ENCODE measurements around the gene TAGLN.

TAGLN gene

DNA sequence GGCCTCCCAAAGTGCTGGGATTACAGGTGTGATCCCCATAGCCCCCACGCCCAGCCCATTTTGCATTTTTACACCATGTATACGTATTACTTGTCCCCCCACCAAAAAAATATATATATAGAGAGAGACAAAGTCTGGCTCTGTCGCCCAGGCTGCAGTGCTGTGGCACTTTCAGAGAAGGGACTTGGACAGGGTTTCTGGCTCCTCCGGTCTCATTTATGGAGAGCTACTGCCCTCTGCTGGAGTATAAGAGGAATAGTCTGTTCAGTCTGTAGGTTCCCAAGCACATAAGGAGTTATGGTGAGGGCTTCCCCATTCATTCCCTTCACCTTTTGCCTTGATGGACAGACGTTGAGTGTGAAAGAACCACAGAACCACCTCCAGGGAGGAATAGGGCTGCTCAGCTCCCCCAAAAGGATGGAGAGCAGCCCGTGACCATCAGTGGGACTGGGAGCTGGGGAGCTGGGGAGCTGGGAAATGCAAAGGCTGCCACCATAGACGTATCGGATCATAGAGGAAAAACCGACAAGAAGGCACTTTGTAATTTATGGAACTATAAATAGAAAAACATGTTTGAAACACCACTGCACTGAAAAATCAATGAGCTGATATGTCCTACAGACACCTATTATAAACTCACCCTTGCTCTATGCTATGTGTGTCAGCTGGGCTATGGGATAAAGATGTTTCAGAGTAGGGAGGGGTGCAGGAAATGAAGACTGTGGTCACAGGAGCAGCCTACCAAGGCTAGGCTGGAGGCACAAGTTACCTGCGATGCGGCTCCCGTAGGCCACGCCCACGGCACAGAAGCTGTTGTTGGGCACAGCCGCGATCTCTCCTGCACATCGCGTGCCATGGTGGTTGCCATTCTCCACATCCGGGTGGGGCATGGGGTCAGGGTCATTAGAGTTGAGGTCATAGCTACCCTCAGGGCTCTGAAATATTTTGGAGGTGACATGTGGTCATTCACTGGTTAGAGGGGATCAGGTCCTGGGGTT is 27.5 kb downstream of the TAGLN start:
- peak; percentile 75 for DNase-seq (ENCODE audit: low spot score)
- H3K27ac ChIP-seq (replicated peaks; ENCODE audit: low read length), result no peak overlapping the region
- no CpG with 5 or more reads among the region's 19 CpGs for WGBS, 2 donors (ENCODE audit: extremely low coverage in 2 of 2, insufficient read length in 2 of 2, insufficient replicate concordance in 1 of 2)

DNA sequence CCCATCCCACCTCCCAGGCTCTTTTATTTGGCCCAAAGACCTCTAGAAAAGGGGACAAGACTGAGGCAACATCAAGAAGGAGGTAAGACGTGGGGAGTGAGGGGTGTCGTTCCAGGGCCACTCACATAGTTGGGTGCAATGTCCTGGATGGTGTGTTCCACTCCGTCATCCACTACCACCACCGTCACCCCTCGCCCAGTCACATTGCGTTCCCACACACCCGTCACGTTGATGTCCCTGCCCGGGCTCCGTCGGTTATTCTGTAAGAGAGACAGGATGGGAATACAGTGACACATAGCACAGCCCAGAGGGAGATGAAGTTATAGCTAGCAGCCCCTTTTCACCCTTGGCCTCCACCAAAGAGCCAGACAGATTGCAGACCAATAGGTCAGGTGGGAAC is 28.9 kb downstream of the TAGLN start:
- Histone ChIP-seq H2BK120ac (ENCODE audit: low read depth, low read length) (no peak overlapping the region), H4K91ac (ENCODE audit: low read depth, low read length, poor library complexity) (no peak overlapping the region), H3K23ac (ENCODE audit: low read depth, low read length, poor library complexity) (no peak overlapping the region), H3K4me2 (ENCODE audit: insufficient read depth, low read length, poor library complexity, severe bottlenecking) (no peak overlapping the region), H3K27ac (replicated peaks; ENCODE audit: low read length) (no peak overlapping the region), H4K8ac (ENCODE audit: low read depth, low read length) (no peak overlapping the region), H2BK5ac (ENCODE audit: low read length) (no peak overlapping the region), H2AFZ (ENCODE audit: low read length) (no peak overlapping the region), H2AK5ac (ENCODE audit: low read depth, low read length) (no peak overlapping the region), H3K4me3 (ENCODE audit: low read length in 2 of 2) (no peak overlapping the region), H2BK15ac (ENCODE audit: low read length) (no peak overlapping the region), H3K18ac (ENCODE audit: low read length) (no peak overlapping the region), H3K4me1 (ENCODE audit: control insufficient read depth in 2 of 2, insufficient read depth in 1 of 2, low read depth in 1 of 2, low read length in 2 of 2) (peaks cover 2 to 4% of the 10 kb centered on the region in 2 donors), H3K9me3 (replicated peaks in 1 of 2; ENCODE audit: control insufficient read depth in 2 of 2, insufficient read depth in 1 of 2, low read depth in 1 of 2, low read length in 2 of 2) (no peaks in the 10 kb centered on the region), H3K36me3 (replicated peaks in 1 of 2; ENCODE audit: control insufficient read depth in 2 of 2, insufficient read depth in 2 of 2, low read length in 2 of 2) (peaks cover 26 to 51% of the 10 kb centered on the region in 2 donors), H3K27me3 (ENCODE audit: control insufficient read depth in 3 of 3, insufficient read depth in 3 of 3, low read depth in 1 of 3, low read length in 3 of 3) (no peaks in the 10 kb centered on the region), H3K14ac (ENCODE audit: low read length) (no peak overlapping the region), H3K9ac (ENCODE audit: low read depth, low read length, poor library complexity) (no peak overlapping the region), H3K4ac (ENCODE audit: low read length) (no peak overlapping the region), H3K79me1 (ENCODE audit: low read depth, low read length) (peaks cover 4% of the 10 kb centered on the region), H2BK12ac (ENCODE audit: low read length) (no peak overlapping the region)
- no peak for DNase-seq (ENCODE audit: low spot score)
- WGBS, 2 donors (ENCODE audit: extremely low coverage in 2 of 2, insufficient read length in 2 of 2, insufficient replicate concordance in 1 of 2), result no CpG with 5 or more reads among the region's 11 CpGs

More for the DNA sequence above, 27.5 kb downstream of the TAGLN start:
- Histone ChIP-seq H4K91ac (ENCODE audit: low read depth, low read length, poor library complexity) (no peak overlapping the region), H3K4me1 (ENCODE audit: control insufficient read depth in 2 of 2, insufficient read depth in 1 of 2, low read depth in 1 of 2, low read length in 2 of 2) (peaks cover 4 to 7% of the 10 kb centered on the region in 2 donors), H3K18ac (ENCODE audit: low read length) (no peak overlapping the region), H3K14ac (ENCODE audit: low read length) (no peak overlapping the region), H3K9me3 (replicated peaks in 1 of 2; ENCODE audit: control insufficient read depth in 2 of 2, insufficient read depth in 1 of 2, low read depth in 1 of 2, low read length in 2 of 2) (no peaks in the 10 kb centered on the region), H3K4ac (ENCODE audit: low read length) (no peak overlapping the region), H3K4me2 (ENCODE audit: insufficient read depth, low read length, poor library complexity, severe bottlenecking) (no peak overlapping the region), H2BK12ac (ENCODE audit: low read length) (no peak overlapping the region), H3K23ac (ENCODE audit: low read depth, low read length, poor library complexity) (no peak overlapping the region), H4K8ac (ENCODE audit: low read depth, low read length) (no peak overlapping the region), H2BK15ac (ENCODE audit: low read length) (no peak overlapping the region), H3K4me3 (ENCODE audit: low read length in 2 of 2) (no peak overlapping the region), H2AFZ (ENCODE audit: low read length) (no peak overlapping the region), H2BK120ac (ENCODE audit: low read depth, low read length) (no peak overlapping the region), H2AK5ac (ENCODE audit: low read depth, low read length) (no peak overlapping the region), H3K36me3 (replicated peaks in 1 of 2; ENCODE audit: control insufficient read depth in 2 of 2, insufficient read depth in 2 of 2, low read length in 2 of 2) (peaks cover 29 to 63% of the 10 kb centered on the region in 2 donors), H3K9ac (ENCODE audit: low read depth, low read length, poor library complexity) (no peak overlapping the region), H2BK5ac (ENCODE audit: low read length) (no peak overlapping the region), H3K79me1 (ENCODE audit: low read depth, low read length) (peaks cover 2% of the 10 kb centered on the region), H3K27me3 (ENCODE audit: control insufficient read depth in 3 of 3, insufficient read depth in 3 of 3, low read depth in 1 of 3, low read length in 3 of 3) (no peaks in the 10 kb centered on the region)

GRCh38 chr11:117229411-117229810 is 30.2 kb downstream of the TAGLN start:
- WGBS, 2 donors (ENCODE audit: extremely low coverage in 2 of 2, insufficient read length in 2 of 2, insufficient replicate concordance in 1 of 2), result no CpG with 5 or more reads among the region's 12 CpGs
- Histone ChIP-seq H3K4me1 (ENCODE audit: control insufficient read depth in 2 of 2, insufficient read depth in 1 of 2, low read depth in 1 of 2, low read length in 2 of 2) (peaks cover 2 to 6% of the 10 kb centered on the region in 2 donors), H3K27ac (replicated peaks; ENCODE audit: low read length) (no peak overlapping the region), H4K8ac (ENCODE audit: low read depth, low read length) (no peak overlapping the region), H3K23ac (ENCODE audit: low read depth, low read length, poor library complexity) (peak overlapping the region; percentile 38), H3K4me2 (ENCODE audit: insufficient read depth, low read length, poor library complexity, severe bottlenecking) (no peak overlapping the region), H3K27me3 (ENCODE audit: control insufficient read depth in 3 of 3, insufficient read depth in 3 of 3, low read depth in 1 of 3, low read length in 3 of 3) (no peaks in the 10 kb centered on the region), H4K91ac (ENCODE audit: low read depth, low read length, poor library complexity) (no peak overlapping the region), H3K4me3 (ENCODE audit: low read length in 2 of 2) (no peak overlapping the region), H3K18ac (ENCODE audit: low read length) (peak overlapping the region; percentile 58), H2BK15ac (ENCODE audit: low read length) (no peak overlapping the region), H2BK12ac (ENCODE audit: low read length) (no peak overlapping the region), H3K9me3 (replicated peaks in 1 of 2; ENCODE audit: control insufficient read depth in 2 of 2, insufficient read depth in 1 of 2, low read depth in 1 of 2, low read length in 2 of 2) (no peaks in the 10 kb centered on the region), H3K9ac (ENCODE audit: low read depth, low read length, poor library complexity) (no peak overlapping the region), H3K4ac (ENCODE audit: low read length) (no peak overlapping the region), H2AFZ (ENCODE audit: low read length) (no peak overlapping the region), H2BK120ac (ENCODE audit: low read depth, low read length) (no peak overlapping the region), H3K79me1 (ENCODE audit: low read depth, low read length) (peaks cover 4% of the 10 kb centered on the region), H3K14ac (ENCODE audit: low read length) (no peak overlapping the region), H3K36me3 (replicated peaks in 1 of 2; ENCODE audit: control insufficient read depth in 2 of 2, insufficient read depth in 2 of 2, low read length in 2 of 2) (peaks cover 17 to 42% of the 10 kb centered on the region in 2 donors), H2BK5ac (ENCODE audit: low read length) (no peak overlapping the region), H2AK5ac (ENCODE audit: low read depth, low read length) (no peak overlapping the region)
- DNase-seq (ENCODE audit: low spot score), result no peak

- Histone ChIP-seq H2AK5ac (ENCODE audit: low read depth, low read length) (no peak overlapping the region), H3K18ac (ENCODE audit: low read length) (no peak overlapping the region), H2BK5ac (ENCODE audit: low read length) (no peak overlapping the region), H3K23ac (ENCODE audit: low read depth, low read length, poor library complexity) (no peak overlapping the region), H3K4me2 (ENCODE audit: insufficient read depth, low read length, poor library complexity, severe bottlenecking) (no peak overlapping the region), H3K4me1 (ENCODE audit: control insufficient read depth in 2 of 2, insufficient read depth in 1 of 2, low read depth in 1 of 2, low read length in 2 of 2) (peaks cover 1 to 6% of the 10 kb centered on the region in 2 donors), H4K91ac (ENCODE audit: low read depth, low read length, poor library complexity) (no peak overlapping the region), H3K4ac (ENCODE audit: low read length) (no peak overlapping the region), H3K27me3 (ENCODE audit: control insufficient read depth in 3 of 3, insufficient read depth in 3 of 3, low read depth in 1 of 3, low read length in 3 of 3) (no peaks in the 10 kb centered on the region), H2AFZ (ENCODE audit: low read length) (no peak overlapping the region), H3K27ac (replicated peaks; ENCODE audit: low read length) (no peak overlapping the region), H4K8ac (ENCODE audit: low read depth, low read length) (no peak overlapping the region), H3K9me3 (replicated peaks in 1 of 2; ENCODE audit: control insufficient read depth in 2 of 2, insufficient read depth in 1 of 2, low read depth in 1 of 2, low read length in 2 of 2) (no peaks in the 10 kb centered on the region), H3K4me3 (ENCODE audit: low read length in 2 of 2) (peak overlapping the region in 1 of 2 donors; percentile 6), H2BK15ac (ENCODE audit: low read length) (no peak overlapping the region), H3K9ac (ENCODE audit: low read depth, low read length, poor library complexity) (no peak overlapping the region), H3K79me1 (ENCODE audit: low read depth, low read length) (peaks cover 4% of the 10 kb centered on the region), H3K36me3 (replicated peaks in 1 of 2; ENCODE audit: control insufficient read depth in 2 of 2, insufficient read depth in 2 of 2, low read length in 2 of 2) (peaks cover 15 to 43% of the 10 kb centered on the region in 2 donors), H2BK12ac (ENCODE audit: low read length) (no peak overlapping the region), H2BK120ac (ENCODE audit: low read depth, low read length) (no peak overlapping the region), H3K14ac (ENCODE audit: low read length) (no peak overlapping the region)
- DNase-seq (ENCODE audit: low spot score), result no peak
- no CpG with 5 or more reads among the region's 5 CpGs for WGBS, 2 donors (ENCODE audit: extremely low coverage in 2 of 2, insufficient read length in 2 of 2, insufficient replicate concordance in 1 of 2)
Measured at GRCh38 chr11:117229931-117230285, 30.7 kb downstream of the TAGLN start.

Measured in neuronal stem cell (in vitro differentiated cells).